ENCODE results near the gene SNAPC4.

DNA sequence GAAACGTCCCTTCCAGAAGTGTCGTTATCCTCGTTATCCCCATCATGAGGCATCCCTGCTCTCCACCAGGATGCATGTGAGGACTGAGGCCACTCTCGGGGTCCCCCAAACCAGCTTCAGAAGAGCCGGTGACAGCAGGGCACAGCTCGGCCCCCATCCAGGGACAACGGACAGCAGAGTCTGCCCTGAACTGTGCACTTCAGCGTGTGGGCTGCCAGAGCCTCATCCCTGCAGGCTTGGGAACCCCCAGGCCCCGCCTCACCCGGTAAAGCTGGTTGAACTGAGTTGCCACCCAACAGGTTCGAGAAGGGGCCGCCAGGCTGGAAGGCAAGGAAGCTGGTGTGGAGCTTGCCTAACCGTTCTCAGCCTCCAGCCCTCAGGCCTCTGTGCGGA, 25.8 kb downstream of the SNAPC4 start:
- TF ChIP-seq, protein P1, sequence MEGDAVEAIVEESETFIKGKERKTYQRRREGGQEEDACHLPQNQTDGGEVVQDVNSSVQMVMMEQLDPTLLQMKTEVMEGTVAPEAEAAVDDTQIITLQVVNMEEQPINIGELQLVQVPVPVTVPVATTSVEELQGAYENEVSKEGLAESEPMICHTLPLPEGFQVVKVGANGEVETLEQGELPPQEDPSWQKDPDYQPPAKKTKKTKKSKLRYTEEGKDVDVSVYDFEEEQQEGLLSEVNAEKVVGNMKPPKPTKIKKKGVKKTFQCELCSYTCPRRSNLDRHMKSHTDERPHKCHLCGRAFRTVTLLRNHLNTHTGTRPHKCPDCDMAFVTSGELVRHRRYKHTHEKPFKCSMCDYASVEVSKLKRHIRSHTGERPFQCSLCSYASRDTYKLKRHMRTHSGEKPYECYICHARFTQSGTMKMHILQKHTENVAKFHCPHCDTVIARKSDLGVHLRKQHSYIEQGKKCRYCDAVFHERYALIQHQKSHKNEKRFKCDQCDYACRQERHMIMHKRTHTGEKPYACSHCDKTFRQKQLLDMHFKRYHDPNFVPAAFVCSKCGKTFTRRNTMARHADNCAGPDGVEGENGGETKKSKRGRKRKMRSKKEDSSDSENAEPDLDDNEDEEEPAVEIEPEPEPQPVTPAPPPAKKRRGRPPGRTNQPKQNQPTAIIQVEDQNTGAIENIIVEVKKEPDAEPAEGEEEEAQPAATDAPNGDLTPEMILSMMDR (IDR thresholded peaks at IDR 0.05): no peak
- no peak for TF ChIP-seq POLR2A (IDR thresholded peaks at IDR 0.05)
- TF ChIP-seq POLR2AphosphoS5 (IDR thresholded peaks at IDR 0.05): no peak
- TF ChIP-seq EP300 (IDR thresholded peaks at IDR 0.05; ENCODE audit: low read depth): no peak

Data from transverse colon (tissue), 4 donors.